Loucy (cell line): Measurements from ENCODE around the gene JADE2.

Experiments used
- H2AFZ ChIP-seq: fragments of 200-600 bp; sonication (generic); 2 replicates; pipeline ENCODE4 v1.6.0; 2016; ENCODE audit warnings: antibody characterized with exemption, mild to moderate bottlenecking, low read length, moderate library complexity
- H3F3A ChIP-seq: fragments of 200-600 bp; 2 replicates; pipeline ENCODE4 v1.6.0; 2016; ENCODE audit warnings: antibody characterized with exemption, low read depth, mild to moderate bottlenecking
- H3K27me3 ChIP-seq: fragments of 200-600 bp; sonication (generic); 2 replicates; pipeline ENCODE4 v1.6.1; 2014; ENCODE audit warnings: low read length, mild to moderate bottlenecking; ENCODE audit not compliant: insufficient read depth, poor library complexity, severe bottlenecking
- H3K36me3 ChIP-seq: fragments of 200-600 bp; sonication (generic); 2 replicates; pipeline ENCODE4 v1.6.1; 2016; ENCODE audit warnings: low read length; ENCODE audit not compliant: insufficient read depth
- H3K4me1 ChIP-seq: fragments of 200-600 bp; sonication (generic); 2 replicates; pipeline ENCODE4 v1.5.1; 2014; ENCODE audit warnings: low read length, mild to moderate bottlenecking; ENCODE audit not compliant: insufficient read depth, poor library complexity, severe bottlenecking
- H3K4me2 ChIP-seq: fragments of 200-600 bp; sonication (generic); 2 replicates; pipeline ENCODE4 v1.6.0; 2014; ENCODE audit warnings: antibody characterized with exemption, low read length, low read depth, mild to moderate bottlenecking; ENCODE audit not compliant: poor library complexity, severe bottlenecking
- H3K4me3 ChIP-seq: fragments of 200-600 bp; sonication (generic); 2 replicates; pipeline ENCODE4 v1.5.1; 2014; ENCODE audit warnings: low read length, mild to moderate bottlenecking, mixed read lengths; ENCODE audit not compliant: poor library complexity, severe bottlenecking
- H3K79me2 ChIP-seq: fragments of 200-600 bp; sonication (generic); 2 replicates; pipeline ENCODE4 v1.6.1; 2014; ENCODE audit warnings: low read length; ENCODE audit not compliant: insufficient read depth
- H3K9ac ChIP-seq: fragments of 200-600 bp; sonication (generic); 2 replicates; pipeline ENCODE4 v1.6.0; 2014; ENCODE audit warnings: mild to moderate bottlenecking, low read depth, low read length, moderate library complexity; ENCODE audit not compliant: poor library complexity, severe bottlenecking
- H3K9me2 ChIP-seq: fragments of 200-600 bp; sonication (generic); replicated peaks from 2 replicates; pipeline ENCODE4 v1.6.1; 2016; ENCODE audit warnings: low read depth, low read length, mixed read lengths
- H3K9me3 ChIP-seq: fragments of 200-600 bp; sonication (generic); 2 replicates; pipeline ENCODE4 v1.6.1; 2014; ENCODE audit warnings: mild to moderate bottlenecking, antibody characterized with exemption, low read length, low read depth; ENCODE audit not compliant: insufficient read depth
- H4K20me1 ChIP-seq: fragments of 200-600 bp; sonication (generic); 2 replicates; pipeline ENCODE4 v1.6.0; 2014; ENCODE audit warnings: antibody characterized with exemption, low read length, mild to moderate bottlenecking; ENCODE audit not compliant: insufficient read depth, poor library complexity, severe bottlenecking
- EZH2phosphoT487 ChIP-seq: fragments of 200-600 bp; IDR thresholded peaks from 2 replicates; pipeline ENCODE4 v1.6.1; 2018; ENCODE audit warnings: antibody characterized with exemption, mild to moderate bottlenecking, moderate library complexity, borderline replicate concordance
- TF ChIP-seq, protein P1 (sequence below): fragments of 200-600 bp; sonication (generic); conservative IDR thresholded peaks from 2 replicates; pipeline ENCODE4 v1.5.1; 2014; ENCODE audit warnings: mild to moderate bottlenecking, antibody characterized with exemption, low read length

Gene JADE2

GRCh38 chr5:134582941-134583340, 57.5 kb downstream of the JADE2 start:
- H3K9me3 ChIP-seq: no peaks in the 10 kb centered on the region

GRCh38 chr5:134583766-134584165, 58.3 kb downstream of the JADE2 start:
- Histone ChIP-seq H3K9me3 (no peaks in the 10 kb centered on the region), H3K27me3 (no peaks in the 10 kb centered on the region), H3K4me1 (peaks cover 4% of the 10 kb centered on the region), H3K9ac (no peak overlapping the region), H4K20me1 (no peaks in the 10 kb centered on the region), H3K9me2 (no peaks in the 10 kb centered on the region), H3K79me2 (no peaks in the 10 kb centered on the region), H3F3A (peaks cover 3% of the 10 kb centered on the region; the same call in 1 of the 2 replicates), H2AFZ (no peak overlapping the region), H3K4me2 (no peak overlapping the region), H3K4me3 (no peak overlapping the region), H3K36me3 (peaks cover 12% of the 10 kb centered on the region; the same call in 1 of the 2 replicates)
- no peak for TF ChIP-seq EZH2phosphoT487
- TF ChIP-seq, protein P1, sequence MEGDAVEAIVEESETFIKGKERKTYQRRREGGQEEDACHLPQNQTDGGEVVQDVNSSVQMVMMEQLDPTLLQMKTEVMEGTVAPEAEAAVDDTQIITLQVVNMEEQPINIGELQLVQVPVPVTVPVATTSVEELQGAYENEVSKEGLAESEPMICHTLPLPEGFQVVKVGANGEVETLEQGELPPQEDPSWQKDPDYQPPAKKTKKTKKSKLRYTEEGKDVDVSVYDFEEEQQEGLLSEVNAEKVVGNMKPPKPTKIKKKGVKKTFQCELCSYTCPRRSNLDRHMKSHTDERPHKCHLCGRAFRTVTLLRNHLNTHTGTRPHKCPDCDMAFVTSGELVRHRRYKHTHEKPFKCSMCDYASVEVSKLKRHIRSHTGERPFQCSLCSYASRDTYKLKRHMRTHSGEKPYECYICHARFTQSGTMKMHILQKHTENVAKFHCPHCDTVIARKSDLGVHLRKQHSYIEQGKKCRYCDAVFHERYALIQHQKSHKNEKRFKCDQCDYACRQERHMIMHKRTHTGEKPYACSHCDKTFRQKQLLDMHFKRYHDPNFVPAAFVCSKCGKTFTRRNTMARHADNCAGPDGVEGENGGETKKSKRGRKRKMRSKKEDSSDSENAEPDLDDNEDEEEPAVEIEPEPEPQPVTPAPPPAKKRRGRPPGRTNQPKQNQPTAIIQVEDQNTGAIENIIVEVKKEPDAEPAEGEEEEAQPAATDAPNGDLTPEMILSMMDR: no peak

More at GRCh38 chr5:134582941-134583340, 57.5 kb downstream of the JADE2 start:
- no peaks in the 10 kb centered on the region for H3K9me2 ChIP-seq
- H3K4me3 ChIP-seq: no peak overlapping the region
- no peaks in the 10 kb centered on the region for H3K27me3 ChIP-seq
- H3K36me3 ChIP-seq: peaks cover 21% of the 10 kb centered on the region; the same call in 1 of the 2 replicates
- H3F3A ChIP-seq: peaks cover 3% of the 10 kb centered on the region; the same call in 1 of the 2 replicates
- no peaks in the 10 kb centered on the region for H3K79me2 ChIP-seq
- peaks cover 4% of the 10 kb centered on the region for H3K4me1 ChIP-seq
- TF ChIP-seq EZH2phosphoT487: no peak
- TF ChIP-seq, protein P1: no peak
- H4K20me1 ChIP-seq: no peaks in the 10 kb centered on the region
- no peak overlapping the region for H3K9ac ChIP-seq
- no peak overlapping the region for H3K4me2 ChIP-seq
- no peak overlapping the region for H2AFZ ChIP-seq

DNA sequence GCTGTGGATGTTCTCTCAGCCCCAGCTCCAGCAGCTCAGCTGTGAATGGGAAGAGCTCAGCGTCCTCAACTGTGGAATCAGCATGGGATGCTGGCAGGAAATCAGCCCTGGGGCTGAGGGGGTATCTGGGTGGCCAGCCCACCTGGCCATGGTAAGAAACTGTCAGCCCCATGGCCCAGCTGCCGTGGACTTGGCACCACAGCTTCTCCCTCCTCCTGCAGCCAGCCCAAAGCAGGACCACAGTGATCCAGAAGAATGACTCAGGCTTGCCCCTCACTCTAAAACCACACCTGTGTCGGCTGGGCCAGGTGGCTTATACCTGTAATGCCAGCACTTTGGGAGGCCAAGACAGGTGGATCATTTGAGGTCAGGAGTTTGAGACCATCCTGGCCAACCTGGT, 59.2 kb downstream of the JADE2 start:
- H3K79me2 ChIP-seq: no peaks in the 10 kb centered on the region
- H3K27me3 ChIP-seq: no peaks in the 10 kb centered on the region
- H3K4me1 ChIP-seq: peaks cover 4% of the 10 kb centered on the region
- H3K4me3 ChIP-seq: no peak overlapping the region
- no peak overlapping the region for H2AFZ ChIP-seq
- peaks cover 3% of the 10 kb centered on the region; the same call in 1 of the 2 replicates for H3F3A ChIP-seq
- no peaks in the 10 kb centered on the region for H4K20me1 ChIP-seq
- no peaks in the 10 kb centered on the region for H3K9me3 ChIP-seq
- no peaks in the 10 kb centered on the region for H3K9me2 ChIP-seq
- TF ChIP-seq, protein P1: no peak
- no peak for TF ChIP-seq EZH2phosphoT487
- peaks cover 8% of the 10 kb centered on the region; the same call in 1 of the 2 replicates for H3K36me3 ChIP-seq
- H3K4me2 ChIP-seq: no peak overlapping the region
- no peak overlapping the region for H3K9ac ChIP-seq
